Hematopoietic multipotent progenitor cell treated with erythropoietin and hydrocortisone succinate and interleukin-3 and kit ligand, for 17 days (in vitro differentiated cells): ENCODE results near the gene TFAM.

ENCODE experiments used
- DNase-seq: peaks from one replicate; pipeline ENCODE4 v3.0.0-alpha.2; 2015; ENCODE audit warnings: low spot score

The TFAM gene

GRCh38 chr10:58433571-58433970 lies 48.4 kb downstream of the TFAM start:
- DNase-seq, result no peak

- DNase-seq, result no peak
Observed at GRCh38 chr10:58435297-58435985, 50.2 kb downstream of the TFAM start.

GRCh38 chr10:58436071-58436470 lies 50.9 kb downstream of the TFAM start:
- no peak for DNase-seq

- DNase-seq, result no peak
Observed at GRCh38 chr10:58438340-58438871, 53.2 kb downstream of the TFAM start.

GRCh38 chr10:58438986-58439385 lies 53.8 kb downstream of the TFAM start:
- no peak for DNase-seq

- DNase-seq, result no peak
Observed at GRCh38 chr10:58439632-58440364, 54.6 kb downstream of the TFAM start.

- no peak for DNase-seq
Observed at GRCh38 chr10:58440484-58440883, 55.3 kb downstream of the TFAM start.

GRCh38 chr10:58444321-58444720 lies 59.1 kb downstream of the TFAM start:
- no peak for DNase-seq

GRCh38 chr10:58444876-58445275 lies 59.7 kb downstream of the TFAM start:
- no peak for DNase-seq

- no peak for DNase-seq
Observed at GRCh38 chr10:58448121-58448935, 63.1 kb downstream of the TFAM start.
